Measurements from ENCODE around the gene TDRD10.
"Not testable (repeated sequence)": the region's sequence is repeated elsewhere in the genome, so short reads cannot be mapped to it uniquely, and the experiment has no call there.

The TDRD10 gene

DNA sequence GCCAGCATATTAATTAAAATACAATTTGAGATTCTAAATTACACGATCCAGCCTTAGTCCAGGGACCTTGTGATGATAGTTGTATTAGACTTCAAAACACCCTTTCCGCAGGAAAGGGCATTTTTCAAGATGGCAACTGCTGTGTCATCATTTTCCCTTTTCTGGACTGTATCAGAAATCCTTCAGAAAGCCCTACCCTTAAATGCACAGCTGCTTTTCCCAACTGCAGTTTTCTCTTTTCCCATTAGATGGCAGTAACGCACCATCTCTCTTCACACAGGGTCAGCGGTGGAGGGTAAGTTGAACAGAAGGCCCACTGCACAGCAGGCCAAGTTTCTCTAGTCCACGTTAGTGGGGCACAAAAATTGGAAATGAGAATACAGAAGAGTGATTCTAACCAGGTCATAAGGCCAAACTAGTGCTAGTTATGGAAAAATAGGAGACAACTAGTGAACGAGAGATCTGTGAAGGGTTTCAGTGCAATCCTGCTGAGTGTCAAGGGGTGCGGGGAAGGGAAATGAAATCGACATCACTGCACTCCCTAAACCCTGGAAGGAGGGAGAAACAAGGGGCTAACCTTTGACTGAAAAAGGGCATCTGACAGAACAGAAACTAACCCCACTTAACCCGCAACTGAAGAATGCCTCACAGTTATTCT, 22.1 kb upstream of the TDRD10 start:
- peak; percentile 82 for DNase-seq

DNA sequence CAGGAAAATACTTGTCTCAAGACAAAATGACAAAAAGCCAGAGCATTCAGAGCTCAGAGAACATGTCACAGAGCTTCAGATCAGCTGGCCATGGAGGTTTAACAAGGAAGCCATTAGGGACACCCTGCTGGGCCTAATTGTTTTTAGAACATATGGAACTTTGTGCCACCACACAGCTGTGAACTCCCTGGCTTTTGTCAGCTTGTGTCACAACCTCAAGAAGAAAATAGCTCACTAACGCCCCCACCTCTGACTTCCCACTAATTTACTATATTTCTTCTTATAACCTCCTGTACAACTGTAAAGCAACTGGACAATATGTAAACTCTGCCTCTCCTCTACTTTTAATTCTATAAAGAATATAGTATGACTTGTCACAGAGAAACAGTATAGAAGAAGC, 21.0 kb upstream of the TDRD10 start:
- DNase-seq = peak; percentile 44

GRCh38 chr1:154483941-154484803, 17.8 kb upstream of the TDRD10 start:
- no peak for DNase-seq

DNA sequence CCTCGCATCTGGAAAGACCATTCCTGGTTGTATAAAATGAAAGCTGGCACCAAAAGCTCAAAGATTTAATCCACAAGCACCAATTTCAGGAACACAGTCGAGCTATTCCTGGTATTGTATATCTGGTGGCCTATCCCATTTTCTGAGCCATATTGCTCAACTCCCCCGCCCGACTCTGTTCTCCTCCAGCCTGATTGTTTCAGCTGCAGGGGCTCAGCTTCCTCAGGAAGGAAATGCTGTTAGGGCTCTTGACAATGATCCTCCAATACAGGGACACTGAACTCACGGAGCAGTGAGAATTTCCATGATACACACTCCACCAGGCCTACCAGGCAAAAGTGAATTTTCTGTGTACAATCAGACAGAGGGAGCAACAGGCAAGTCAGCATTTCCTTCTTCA, 16.9 kb upstream of the TDRD10 start:
- no peak for DNase-seq

- DNase-seq = no peak
Observed at GRCh38 chr1:154485910-154486496, 16.0 kb upstream of the TDRD10 start.

GRCh38 chr1:154486756-154487155, 15.3 kb upstream of the TDRD10 start:
- not testable (repeated sequence) for DNase-seq

GRCh38 chr1:154488922-154489321, 13.1 kb upstream of the TDRD10 start:
- no peak for DNase-seq

DNA sequence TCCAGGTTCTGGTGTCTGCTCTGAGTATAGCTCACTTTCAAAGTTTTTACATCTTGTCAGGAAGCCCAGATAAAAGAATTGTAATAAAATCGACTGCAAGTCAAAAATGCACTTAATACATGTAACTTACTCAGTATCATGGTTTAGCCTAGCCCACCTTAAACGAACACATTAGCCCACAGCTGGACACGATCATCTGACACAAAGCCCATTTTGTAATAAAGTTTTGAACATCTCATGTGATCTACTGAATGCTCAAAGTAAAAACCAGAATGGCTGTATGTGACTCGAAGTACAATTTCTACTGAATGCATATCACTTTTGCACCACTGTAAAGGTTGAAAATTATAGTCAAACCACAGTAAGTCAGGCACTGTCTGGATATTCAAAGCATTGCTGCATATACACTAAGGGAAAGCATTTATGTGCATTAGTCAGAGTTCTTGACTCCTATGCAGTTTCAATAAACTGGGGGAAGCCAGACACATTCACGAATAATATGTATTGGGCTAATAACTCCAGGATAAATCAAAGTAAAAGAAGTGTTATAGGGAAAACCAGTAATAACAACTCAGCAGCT, 12.2 kb upstream of the TDRD10 start:
- no peak for DNase-seq

DNA sequence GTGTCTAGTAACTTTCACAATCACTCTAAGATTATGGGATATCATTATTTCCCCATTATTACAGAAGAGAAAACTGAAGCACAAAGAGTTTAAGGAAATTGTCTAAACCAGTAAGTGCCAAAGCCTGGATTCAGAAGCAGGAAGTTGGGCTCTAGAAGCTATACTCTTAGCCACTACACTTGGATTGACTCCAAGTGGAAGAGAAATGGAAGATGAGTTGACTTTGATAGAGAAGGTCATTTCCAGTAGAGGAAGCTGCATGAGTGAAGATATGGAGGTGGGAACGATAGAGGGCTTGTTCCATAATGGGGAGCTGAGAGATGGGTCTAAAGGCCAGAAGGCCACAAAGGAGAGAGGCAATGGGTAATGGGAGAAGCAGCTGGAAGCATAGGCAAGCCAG, 11.7 kb upstream of the TDRD10 start:
- peak; percentile 63 for DNase-seq

GRCh38 chr1:154492115-154492514, 9.9 kb upstream of the TDRD10 start:
- DNase-seq = no peak

GRCh38 chr1:154493276-154493675, 8.7 kb upstream of the TDRD10 start:
- peak; percentile 75 for DNase-seq

- DNase-seq = no peak
Observed at GRCh38 chr1:154495496-154496273, 6.3 kb upstream of the TDRD10 start.

- no peak for DNase-seq
Observed at GRCh38 chr1:154496383-154496782, 5.6 kb upstream of the TDRD10 start.

DNA sequence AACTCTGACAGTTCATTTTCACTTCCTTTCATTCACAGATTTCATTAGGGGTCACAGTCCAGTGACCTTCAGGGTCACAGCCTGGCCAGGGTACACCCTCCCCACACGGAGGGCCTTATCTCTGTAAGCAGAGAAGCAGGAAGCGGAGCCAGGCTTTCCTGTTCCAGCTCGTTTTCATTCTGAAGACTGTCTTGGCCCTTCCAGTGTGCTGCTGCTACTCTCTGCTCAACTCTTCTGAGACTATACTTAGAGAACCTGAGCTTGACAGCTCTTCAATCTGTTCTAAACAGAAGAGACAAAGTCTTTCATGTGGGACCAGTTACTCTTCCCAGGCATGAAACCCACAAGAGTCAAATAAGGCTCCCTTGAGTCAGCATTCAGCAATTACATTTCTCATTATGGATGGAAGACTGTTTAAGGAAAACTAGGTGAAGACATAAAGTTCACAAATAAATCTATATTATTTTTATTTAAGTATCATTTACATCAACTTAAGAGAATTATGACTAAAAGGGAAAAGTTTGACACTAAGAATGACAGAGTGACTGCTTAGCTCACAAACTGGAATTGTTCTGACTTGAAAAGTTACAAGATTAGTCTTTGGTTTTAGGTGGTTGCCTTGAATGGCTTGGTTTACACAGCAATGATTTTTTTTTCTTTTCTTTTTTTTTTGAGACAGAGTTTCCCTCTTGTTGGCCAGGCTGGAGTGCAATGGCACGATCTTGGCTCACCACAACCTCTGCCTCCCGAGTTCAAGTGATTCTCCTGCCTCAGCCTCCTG, 4.8 kb upstream of the TDRD10 start:
- no peak for DNase-seq

- no peak for DNase-seq
Observed at GRCh38 chr1:154499446-154499845, 2.6 kb upstream of the TDRD10 start.

DNA sequence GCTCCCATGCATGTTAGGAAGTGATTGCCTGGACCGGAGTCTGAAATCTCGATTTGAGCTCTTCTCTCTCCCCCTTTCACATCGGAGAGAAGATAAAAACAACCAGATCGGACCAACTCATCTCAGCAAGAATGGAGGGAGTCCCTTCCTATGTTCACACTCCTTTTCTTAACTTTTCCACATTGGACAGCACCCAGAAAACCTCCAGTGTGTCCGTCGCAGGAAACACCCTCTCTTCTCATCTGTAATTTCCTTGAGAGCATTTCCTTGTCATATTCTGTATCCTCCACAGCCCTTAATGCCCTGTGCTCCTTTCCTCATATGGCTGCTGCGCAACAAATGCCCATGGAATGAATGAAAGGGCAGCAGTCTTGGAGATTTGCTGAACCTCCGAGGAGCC, 1.5 kb upstream of the TDRD10 start:
- DNase-seq = no peak

DNA sequence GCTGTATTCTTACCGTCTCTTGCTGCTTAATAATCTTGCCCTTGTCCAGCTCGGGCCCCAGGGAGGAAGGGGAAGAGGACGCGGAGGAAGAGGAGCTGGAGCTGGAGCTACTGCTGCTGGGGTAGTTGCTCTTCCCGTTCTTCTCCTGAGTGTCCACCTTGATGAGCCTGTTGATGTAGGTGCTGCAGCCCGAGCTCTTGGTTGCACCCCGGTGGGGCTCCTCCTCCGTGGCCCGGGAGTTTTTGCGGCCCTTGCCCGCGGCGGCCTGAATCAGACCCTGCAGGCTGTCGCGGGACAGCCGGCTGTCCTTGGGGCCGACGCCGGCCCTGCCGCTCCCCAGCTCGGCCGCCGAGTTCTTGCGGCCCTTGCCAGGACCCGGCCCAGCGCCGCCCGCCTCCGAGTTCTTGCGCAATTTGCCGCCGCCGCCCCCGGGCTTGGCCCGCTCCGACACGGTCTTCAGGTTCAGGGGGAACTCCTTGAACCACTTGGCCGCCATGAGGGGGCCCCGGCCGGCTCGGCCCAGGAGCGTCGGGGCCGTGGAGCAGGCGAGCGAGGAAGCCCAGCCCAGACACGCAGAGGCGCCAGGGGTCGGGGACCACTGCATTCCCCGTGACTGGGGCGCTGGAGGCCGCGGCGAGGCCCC, 475 bp upstream of the TDRD10 start:
- no peak for DNase-seq

DNA sequence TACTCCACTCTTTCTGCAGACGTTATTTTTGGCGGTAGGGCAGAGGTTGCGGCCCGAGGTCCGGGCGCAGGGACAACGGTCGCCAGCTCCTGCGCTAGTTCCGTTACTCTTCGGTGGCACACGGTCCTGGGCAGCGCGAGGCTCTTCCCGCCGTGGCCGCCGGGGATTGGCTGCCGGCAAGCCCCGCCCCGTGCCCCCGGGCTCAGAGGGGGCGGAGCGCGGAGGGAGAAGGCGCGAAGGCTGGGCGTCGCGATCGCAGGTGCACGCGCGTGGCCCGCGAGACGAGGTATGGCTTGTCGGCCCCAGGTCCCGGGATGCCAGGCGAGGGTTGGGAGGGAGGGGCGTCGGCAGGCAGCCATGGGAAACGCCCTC, 711 bp downstream of the TDRD10 start:
- DNase-seq = no peak

DNA sequence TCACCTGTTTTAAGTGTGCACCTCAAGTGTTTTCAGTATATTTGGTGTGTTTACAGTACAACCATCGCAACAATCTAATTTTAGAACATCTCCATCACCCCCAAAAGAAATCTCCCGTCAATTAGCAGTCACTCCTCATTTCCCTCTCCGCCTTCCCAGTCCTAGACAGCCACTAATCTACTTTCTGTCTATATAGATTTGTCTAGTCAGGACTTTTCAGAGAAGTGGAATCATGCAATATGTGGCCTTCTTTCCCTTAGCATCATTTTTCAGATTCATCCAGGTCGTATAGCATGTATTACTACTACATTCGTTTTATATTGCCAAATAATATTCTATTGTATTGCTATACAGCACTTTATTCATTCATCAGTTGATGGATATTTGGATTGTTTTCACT, 1.9 kb downstream of the TDRD10 start:
- DNase-seq = no peak

GRCh38 chr1:154512760-154513159, 10.7 kb downstream of the TDRD10 start:
- DNase-seq = no peak

DNA sequence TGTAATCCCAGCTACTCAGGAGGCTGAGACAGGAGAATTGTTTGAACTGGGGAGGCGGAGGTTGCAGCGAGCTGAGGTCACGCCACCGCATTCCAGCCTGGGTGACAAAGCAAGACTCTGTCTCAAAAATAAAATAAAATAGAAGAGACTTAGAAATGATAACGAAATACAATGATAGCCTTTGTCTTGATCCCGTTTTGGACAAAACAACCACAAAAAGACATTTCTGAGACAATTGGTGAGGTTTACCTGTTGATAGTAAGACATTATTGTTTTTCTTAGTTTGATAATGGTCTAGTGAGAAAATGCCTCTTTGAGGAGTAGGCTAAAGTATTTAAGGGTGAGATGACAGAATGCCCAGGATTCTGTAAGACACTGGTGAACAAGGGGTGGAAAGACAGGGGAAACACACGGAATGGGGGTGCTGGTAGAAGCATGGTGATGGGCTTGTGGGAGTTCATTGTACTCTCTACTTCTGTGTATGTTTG, 12.1 kb downstream of the TDRD10 start:
- no peak for DNase-seq

Data from inflammatory macrophage treated with lipopolysaccharide for 4 hours (primary cell).